Measurements from ENCODE around the gene TRPT1. TPM values are rescaled to one million over a fixed set of nuclear protein-coding genes. Genes with fewer than 3 reads are reported as not detected.

The TRPT1 gene
- polyA plus RNA-seq, 3 donors = 24.8 to 34.6 (median 31.6) TPM

DNA sequence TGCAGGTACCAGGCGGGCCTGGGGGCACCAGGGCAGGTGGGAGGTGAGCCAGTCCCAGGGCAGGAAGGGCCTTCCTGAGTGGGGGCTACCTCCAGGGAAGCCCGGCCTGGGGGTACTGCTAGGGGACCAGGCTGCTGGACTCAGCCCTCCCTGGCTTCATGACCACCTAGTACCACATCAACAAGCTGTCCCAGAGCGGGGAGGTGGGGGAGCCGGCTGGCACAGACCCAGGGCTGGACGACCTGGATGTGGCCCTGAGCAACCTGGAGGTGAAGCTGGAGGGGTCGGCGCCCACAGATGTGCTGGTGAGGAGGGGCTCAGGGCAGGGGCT is 6.7 kb downstream of the TRPT1 start:
- H3K9me3 ChIP-seq (replicated peaks in 1 of 2; ENCODE audit: control insufficient read depth in 1 of 2, insufficient read depth in 1 of 2, low read length in 2 of 2) = no peaks in the 10 kb centered on the region
- H2AFZ ChIP-seq (ENCODE audit: insufficient read depth, low read depth, low read length, poor library complexity, severe bottlenecking) = no peak overlapping the region
- H3K4me1 ChIP-seq (ENCODE audit: control insufficient read depth in 1 of 2, insufficient read depth in 2 of 2, low read length in 2 of 2) = peaks cover 0 to 4% of the 10 kb centered on the region in 2 donors
- peaks cover 76 to 91% of the 10 kb centered on the region in 2 donors for H3K36me3 Mint-ChIP-seq
- DNase-seq = peak in 1 of 3 donors; percentile 2
- TF ChIP-seq, protein P1, sequence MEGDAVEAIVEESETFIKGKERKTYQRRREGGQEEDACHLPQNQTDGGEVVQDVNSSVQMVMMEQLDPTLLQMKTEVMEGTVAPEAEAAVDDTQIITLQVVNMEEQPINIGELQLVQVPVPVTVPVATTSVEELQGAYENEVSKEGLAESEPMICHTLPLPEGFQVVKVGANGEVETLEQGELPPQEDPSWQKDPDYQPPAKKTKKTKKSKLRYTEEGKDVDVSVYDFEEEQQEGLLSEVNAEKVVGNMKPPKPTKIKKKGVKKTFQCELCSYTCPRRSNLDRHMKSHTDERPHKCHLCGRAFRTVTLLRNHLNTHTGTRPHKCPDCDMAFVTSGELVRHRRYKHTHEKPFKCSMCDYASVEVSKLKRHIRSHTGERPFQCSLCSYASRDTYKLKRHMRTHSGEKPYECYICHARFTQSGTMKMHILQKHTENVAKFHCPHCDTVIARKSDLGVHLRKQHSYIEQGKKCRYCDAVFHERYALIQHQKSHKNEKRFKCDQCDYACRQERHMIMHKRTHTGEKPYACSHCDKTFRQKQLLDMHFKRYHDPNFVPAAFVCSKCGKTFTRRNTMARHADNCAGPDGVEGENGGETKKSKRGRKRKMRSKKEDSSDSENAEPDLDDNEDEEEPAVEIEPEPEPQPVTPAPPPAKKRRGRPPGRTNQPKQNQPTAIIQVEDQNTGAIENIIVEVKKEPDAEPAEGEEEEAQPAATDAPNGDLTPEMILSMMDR (IDR thresholded peaks at IDR 0.05) = no peak
- H3K4me1 Mint-ChIP-seq = peaks cover 9% of the 10 kb centered on the region
- H3K79me2 ChIP-seq (ENCODE audit: insufficient read depth, low read length) = peaks cover 38% of the 10 kb centered on the region
- H3K27me3 ChIP-seq (ENCODE audit: control insufficient read depth in 2 of 2, insufficient read depth in 2 of 2, low read length in 2 of 2) = no peaks in the 10 kb centered on the region
- H3K9ac ChIP-seq (ENCODE audit: insufficient read depth, low read length, poor library complexity, severe bottlenecking) = no peak overlapping the region
- no peak overlapping the region for H3K4me3 ChIP-seq (replicated peaks in 1 of 3; ENCODE audit: low read depth in 2 of 3, low read length in 3 of 3)
- peaks cover 84 to 92% of the 10 kb centered on the region in 2 donors for H3K36me3 ChIP-seq (replicated peaks in 1 of 2; ENCODE audit: control insufficient read depth in 1 of 2, insufficient read depth in 2 of 2, low read length in 2 of 2)
- WGBS (ENCODE audit: insufficient coverage) = 94% methylated on average over 5 of the region's 7 CpGs
- intact Hi-C loops (cut with micrococcal nuclease) = no loop called here
- peaks cover 90% of the 10 kb centered on the region for H4K20me1 ChIP-seq (ENCODE audit: insufficient read depth, low read length)
- H3K27me3 Mint-ChIP-seq (ENCODE audit: low read depth in 3 of 3) = no peaks in the 10 kb centered on the region
- no peak overlapping the region for H3K4me3 Mint-ChIP-seq
- peaks cover 0 to 2% (median 0%) of the 10 kb centered on the region in 7 donors for H3K9me3 Mint-ChIP-seq
- no peak overlapping the region for H3K4me2 ChIP-seq (replicated peaks; ENCODE audit: extremely low read depth, low read length, poor library complexity, severe bottlenecking)
- peak overlapping the region in 1 of 2 donors; percentile 26 for H3K27ac ChIP-seq (ENCODE audit: low read depth in 1 of 2, low read length in 2 of 2)
- H3K27ac Mint-ChIP-seq = peak overlapping the region in 1 of 7 donors; percentile 46

DNA sequence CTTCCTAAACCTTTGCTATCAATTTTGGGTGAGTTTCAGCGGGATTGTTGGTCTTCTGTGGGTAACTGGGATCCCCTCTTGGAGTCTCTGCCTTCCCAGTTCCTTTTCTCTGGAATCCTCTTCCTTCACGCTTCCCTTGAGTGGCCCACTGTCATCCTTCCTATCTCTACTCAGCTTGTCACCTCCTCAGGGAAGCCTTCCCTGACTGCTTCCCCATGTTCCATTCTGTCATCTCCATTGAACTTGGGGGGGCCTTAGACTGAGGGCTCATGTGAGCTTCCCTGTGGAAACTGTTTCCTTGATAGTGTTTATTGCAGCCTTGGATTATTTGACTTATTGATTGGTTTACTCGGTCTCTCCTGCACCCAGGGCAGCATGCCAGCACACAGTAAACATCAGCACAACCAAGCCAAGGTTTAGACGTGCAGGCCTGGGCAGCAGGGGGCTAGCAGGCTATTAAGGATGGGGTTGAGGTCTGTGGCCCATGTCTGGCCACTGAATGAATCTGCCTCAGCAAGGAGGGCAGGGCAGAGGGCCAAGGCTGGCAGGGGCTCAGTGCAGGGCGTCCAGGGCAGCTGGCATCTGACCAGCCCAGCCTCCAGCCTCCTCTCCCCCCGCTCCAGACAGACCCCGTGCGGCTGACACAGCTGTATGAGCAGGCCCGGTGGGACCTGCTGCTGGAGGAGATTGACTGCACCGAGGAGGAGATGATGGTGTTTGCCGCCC is 7.2 kb downstream of the TRPT1 start:
- DNase-seq = no peak
- H3K4me3 ChIP-seq (replicated peaks in 1 of 3; ENCODE audit: low read depth in 2 of 3, low read length in 3 of 3) = no peak overlapping the region
- 97% methylated on average over 7 of the region's 11 CpGs for WGBS (ENCODE audit: insufficient coverage)
- Mint-ChIP-seq H3K9me3 (peaks cover 0 to 2% (median 0%) of the 10 kb centered on the region in 7 donors), H3K27me3 (ENCODE audit: low read depth in 3 of 3) (no peaks in the 10 kb centered on the region), H3K4me1 (peaks cover 3% of the 10 kb centered on the region), H3K36me3 (peaks cover 80 to 92% of the 10 kb centered on the region in 2 donors), H3K4me3 (no peak overlapping the region), H3K27ac (peak overlapping the region in 3 of 7 donors; percentile 31 to 60 (median 59))
- no peaks in the 10 kb centered on the region for H3K9me3 ChIP-seq (replicated peaks in 1 of 2; ENCODE audit: control insufficient read depth in 1 of 2, insufficient read depth in 1 of 2, low read length in 2 of 2)
- no peak overlapping the region for H3K4me2 ChIP-seq (replicated peaks; ENCODE audit: extremely low read depth, low read length, poor library complexity, severe bottlenecking)
- no peak overlapping the region for H3K9ac ChIP-seq (ENCODE audit: insufficient read depth, low read length, poor library complexity, severe bottlenecking)
- no peak overlapping the region for H2AFZ ChIP-seq (ENCODE audit: insufficient read depth, low read depth, low read length, poor library complexity, severe bottlenecking)
- H4K20me1 ChIP-seq (ENCODE audit: insufficient read depth, low read length) = peaks cover 90% of the 10 kb centered on the region
- TF ChIP-seq, protein P1 (IDR thresholded peaks at IDR 0.05) = no peak
- intact Hi-C loops (cut with micrococcal nuclease) = no loop called here
- H3K79me2 ChIP-seq (ENCODE audit: insufficient read depth, low read length) = peaks cover 42% of the 10 kb centered on the region
- peaks cover 81 to 92% of the 10 kb centered on the region in 2 donors for H3K36me3 ChIP-seq (replicated peaks in 1 of 2; ENCODE audit: control insufficient read depth in 1 of 2, insufficient read depth in 2 of 2, low read length in 2 of 2)
- peak overlapping the region in 1 of 2 donors; percentile 26 for H3K27ac ChIP-seq (ENCODE audit: low read depth in 1 of 2, low read length in 2 of 2)
- H3K4me1 ChIP-seq (ENCODE audit: control insufficient read depth in 1 of 2, insufficient read depth in 2 of 2, low read length in 2 of 2) = no peaks in the 10 kb centered on the region
- no peaks in the 10 kb centered on the region for H3K27me3 ChIP-seq (ENCODE audit: control insufficient read depth in 2 of 2, insufficient read depth in 2 of 2, low read length in 2 of 2)
